IPS DF 19.7 (cell line): ENCODE measurements around the gene SV2C.
A peak's percentile ranks its signal among the peaks of the same experiment; 100 is the strongest.

Source experiments
- DNase-seq: peaks from one replicate; pipeline ENCODE4 v3.0.0-alpha.2; 2013; ENCODE audit warnings: low read depth, low spot score

Gene SV2C

GRCh38 chr5:76250463-76250862, 167.3 kb downstream of the SV2C start:
- DNase-seq = no peak

- DNase-seq = no peak
Measured at GRCh38 chr5:76251656-76252055, 168.5 kb downstream of the SV2C start.

GRCh38 chr5:76252437-76252836, 169.3 kb downstream of the SV2C start:
- no peak for DNase-seq

- DNase-seq = peak; percentile 42
Measured at GRCh38 chr5:76256116-76256889, 173.1 kb downstream of the SV2C start.

GRCh38 chr5:76257225-76257833, 174.1 kb downstream of the SV2C start:
- DNase-seq = no peak

- DNase-seq = no peak
Measured at GRCh38 chr5:76257897-76258296, 174.7 kb downstream of the SV2C start.

- DNase-seq = no peak
Measured at GRCh38 chr5:76264681-76265080, 181.5 kb downstream of the SV2C start.

GRCh38 chr5:76269259-76269931, 186.2 kb downstream of the SV2C start:
- no peak for DNase-seq

GRCh38 chr5:76269932-76270610, 186.9 kb downstream of the SV2C start:
- DNase-seq = no peak

- no peak for DNase-seq
Measured at GRCh38 chr5:76271836-76272235, 188.7 kb downstream of the SV2C start.

- DNase-seq = no peak
Measured at GRCh38 chr5:76273206-76273885, 190.2 kb downstream of the SV2C start.

GRCh38 chr5:76274571-76274970, 191.4 kb downstream of the SV2C start:
- DNase-seq = no peak

- no peak for DNase-seq
Measured at GRCh38 chr5:76277736-76278135, 194.6 kb downstream of the SV2C start.

- no peak for DNase-seq
Measured at GRCh38 chr5:76278261-76278789, 195.1 kb downstream of the SV2C start.

GRCh38 chr5:76280494-76280893, 197.3 kb downstream of the SV2C start:
- DNase-seq = no peak

GRCh38 chr5:76283670-76284069, 200.5 kb downstream of the SV2C start:
- DNase-seq = no peak

GRCh38 chr5:76289692-76290091, 206.5 kb downstream of the SV2C start:
- no peak for DNase-seq

GRCh38 chr5:76290321-76290757, 207.2 kb downstream of the SV2C start:
- DNase-seq = no peak

- DNase-seq = no peak
Measured at GRCh38 chr5:76291305-76292077, 208.3 kb downstream of the SV2C start.

GRCh38 chr5:76292620-76293322, 209.6 kb downstream of the SV2C start:
- no peak for DNase-seq
